Smooth muscle cell (in vitro differentiated cells): ENCODE data around the gene EVA1B. TPM values are rescaled to one million over a fixed set of nuclear protein-coding genes. Genes with fewer than 3 reads are reported as not detected.

Experiments used
- DNase-seq: peaks from one replicate; lab custom pipeline; 2025; ENCODE audit not compliant: unreplicated experiment; lab: John Stamatoyannopoulos, UW
- H2AFZ ChIP-seq: fragments of 200-600 bp; sonication (generic); 2 replicates; pipeline ENCODE4 v1.6.0; 2016; ENCODE audit warnings: antibody characterized with exemption, low read depth, mild to moderate bottlenecking
- H3F3A ChIP-seq: fragments of 200-600 bp; sonication (generic); 2 replicates; pipeline ENCODE4 v1.6.0; 2017; ENCODE audit warnings: antibody characterized with exemption, low read depth
- H3K27ac ChIP-seq: fragments of 200-600 bp; sonication (generic); 2 replicates; pipeline ENCODE4 v1.5.1; 2016; ENCODE audit warnings: low read depth, mild to moderate bottlenecking
- H3K27me3 ChIP-seq: fragments of 200-600 bp; sonication (generic); 2 replicates; pipeline ENCODE4 v1.6.1; 2016; ENCODE audit warnings: low read depth, mild to moderate bottlenecking
- H3K36me3 ChIP-seq: fragments of 200-600 bp; sonication (generic); 2 replicates; pipeline ENCODE4 v1.5.1; 2016; ENCODE audit warnings: low read depth
- H3K4me1 ChIP-seq: fragments of 200-600 bp; sonication (generic); 2 replicates; pipeline ENCODE4 v1.5.1; 2016; ENCODE audit warnings: low read depth
- H3K4me2 ChIP-seq: fragments of 200-600 bp; sonication (generic); 2 replicates; pipeline ENCODE4 v1.6.0; 2016; ENCODE audit warnings: mild to moderate bottlenecking
- H3K4me3 ChIP-seq: fragments of 200-600 bp; sonication (generic); 2 replicates; pipeline ENCODE4 v1.5.1; 2016; ENCODE audit warnings: mild to moderate bottlenecking
- H3K79me2 ChIP-seq: fragments of 200-600 bp; sonication (generic); 2 replicates; pipeline ENCODE4 v1.6.0; 2016; ENCODE audit warnings: low read depth, mild to moderate bottlenecking
- H3K9ac ChIP-seq: fragments of 200-600 bp; sonication (generic); 2 replicates; pipeline ENCODE4 v1.6.0; 2016; ENCODE audit warnings: low read depth
- H3K9me3 ChIP-seq: fragments of 200-600 bp; sonication (generic); replicated peaks from 2 replicates; pipeline ENCODE4 v1.5.1; 2016; ENCODE audit warnings: low read depth
- H4K20me1 ChIP-seq: fragments of 200-600 bp; sonication (generic); 2 replicates; pipeline ENCODE4 v1.6.0; 2016; ENCODE audit warnings: low read depth
- WGBS: methylation state at CpG from one replicate; pipeline ENCODE4 v1.1.7; 2016; ENCODE audit warnings: low lambda C conversion rate; 5-methylcytosine and 5-hydroxymethylcytosine counted together
- polyA plus RNA-seq: library from polyadenylated mRNA; unstranded; fragments of >200 nt; fragmentation: Nextera tagmentation; extraction: Ambion mirVana; gene quantifications from 2 replicates; pipeline ENCODE4 v1.2.1, GENCODE V29; 2016
- total RNA-seq: library from RNA; depleted of rRNA; stranded (reverse); fragments of >200 nt; gene quantifications from 2 replicates; pipeline ENCODE4 v1.2.3, GENCODE V29; 2014
- TF ChIP-seq, protein P1 (sequence below): fragments of 200-600 bp; sonication (generic); IDR thresholded peaks from 2 replicates; pipeline ENCODE4 v1.5.1; 2017; ENCODE audit warnings: borderline replicate concordance, mild to moderate bottlenecking, antibody characterized with exemption; ENCODE audit not compliant: insufficient read depth, poor library complexity, severe bottlenecking

Gene EVA1B
- total and polyA plus RNA-seq, 2 experiments from 2014 or later, result 88.7 to 164 TPM

DNA sequence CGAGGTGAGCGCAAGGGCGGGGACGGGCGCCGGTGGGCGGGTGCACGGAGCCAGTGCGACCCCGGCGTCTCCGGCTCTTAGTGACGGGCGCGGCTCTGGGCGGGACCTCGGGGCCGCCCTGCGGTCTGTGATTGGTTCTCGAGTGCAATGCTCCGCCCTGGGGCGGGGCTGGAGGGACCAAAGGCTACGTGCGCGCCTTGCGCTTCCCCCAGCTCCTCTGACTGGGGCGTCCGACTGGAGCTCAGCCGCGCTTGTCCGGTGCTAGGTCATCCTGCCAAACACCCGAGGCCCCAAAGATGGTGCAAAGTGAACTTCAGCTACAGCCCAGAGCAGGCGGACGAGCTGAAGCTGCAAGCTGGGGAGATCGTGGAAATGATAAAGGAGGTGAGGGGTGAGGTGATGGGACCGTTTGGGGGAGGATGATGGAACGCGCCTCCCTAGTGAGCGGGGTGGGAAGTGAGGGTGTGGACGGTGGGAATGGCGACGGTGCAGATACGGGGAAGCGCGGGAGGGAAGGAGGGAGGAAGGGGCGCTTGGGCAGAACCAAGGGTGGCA lies 16.5 kb downstream of the EVA1B start:
- H3K9ac ChIP-seq, result peak overlapping the region; percentile 75
- H3K9me3 ChIP-seq, result no peaks in the 10 kb centered on the region
- TF ChIP-seq, protein P1, sequence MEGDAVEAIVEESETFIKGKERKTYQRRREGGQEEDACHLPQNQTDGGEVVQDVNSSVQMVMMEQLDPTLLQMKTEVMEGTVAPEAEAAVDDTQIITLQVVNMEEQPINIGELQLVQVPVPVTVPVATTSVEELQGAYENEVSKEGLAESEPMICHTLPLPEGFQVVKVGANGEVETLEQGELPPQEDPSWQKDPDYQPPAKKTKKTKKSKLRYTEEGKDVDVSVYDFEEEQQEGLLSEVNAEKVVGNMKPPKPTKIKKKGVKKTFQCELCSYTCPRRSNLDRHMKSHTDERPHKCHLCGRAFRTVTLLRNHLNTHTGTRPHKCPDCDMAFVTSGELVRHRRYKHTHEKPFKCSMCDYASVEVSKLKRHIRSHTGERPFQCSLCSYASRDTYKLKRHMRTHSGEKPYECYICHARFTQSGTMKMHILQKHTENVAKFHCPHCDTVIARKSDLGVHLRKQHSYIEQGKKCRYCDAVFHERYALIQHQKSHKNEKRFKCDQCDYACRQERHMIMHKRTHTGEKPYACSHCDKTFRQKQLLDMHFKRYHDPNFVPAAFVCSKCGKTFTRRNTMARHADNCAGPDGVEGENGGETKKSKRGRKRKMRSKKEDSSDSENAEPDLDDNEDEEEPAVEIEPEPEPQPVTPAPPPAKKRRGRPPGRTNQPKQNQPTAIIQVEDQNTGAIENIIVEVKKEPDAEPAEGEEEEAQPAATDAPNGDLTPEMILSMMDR, result no peak
- peak overlapping the region; percentile 87 for H3K27ac ChIP-seq
- peaks cover 10% of the 10 kb centered on the region for H3K4me1 ChIP-seq
- DNase-seq, result peak; percentile 73
- H3F3A ChIP-seq, result peaks cover 16% of the 10 kb centered on the region
- H3K4me3 ChIP-seq, result peak overlapping the region; percentile 84
- WGBS, result under 1% methylated on average over 39 of the region's 46 CpGs
- peaks cover 2% of the 10 kb centered on the region for H3K36me3 ChIP-seq
- peaks cover 22% of the 10 kb centered on the region for H4K20me1 ChIP-seq
- peak overlapping the region; percentile 98 for H3K4me2 ChIP-seq
- peaks cover 19% of the 10 kb centered on the region for H3K79me2 ChIP-seq
- no peak overlapping the region for H2AFZ ChIP-seq
- no peaks in the 10 kb centered on the region for H3K27me3 ChIP-seq

DNA sequence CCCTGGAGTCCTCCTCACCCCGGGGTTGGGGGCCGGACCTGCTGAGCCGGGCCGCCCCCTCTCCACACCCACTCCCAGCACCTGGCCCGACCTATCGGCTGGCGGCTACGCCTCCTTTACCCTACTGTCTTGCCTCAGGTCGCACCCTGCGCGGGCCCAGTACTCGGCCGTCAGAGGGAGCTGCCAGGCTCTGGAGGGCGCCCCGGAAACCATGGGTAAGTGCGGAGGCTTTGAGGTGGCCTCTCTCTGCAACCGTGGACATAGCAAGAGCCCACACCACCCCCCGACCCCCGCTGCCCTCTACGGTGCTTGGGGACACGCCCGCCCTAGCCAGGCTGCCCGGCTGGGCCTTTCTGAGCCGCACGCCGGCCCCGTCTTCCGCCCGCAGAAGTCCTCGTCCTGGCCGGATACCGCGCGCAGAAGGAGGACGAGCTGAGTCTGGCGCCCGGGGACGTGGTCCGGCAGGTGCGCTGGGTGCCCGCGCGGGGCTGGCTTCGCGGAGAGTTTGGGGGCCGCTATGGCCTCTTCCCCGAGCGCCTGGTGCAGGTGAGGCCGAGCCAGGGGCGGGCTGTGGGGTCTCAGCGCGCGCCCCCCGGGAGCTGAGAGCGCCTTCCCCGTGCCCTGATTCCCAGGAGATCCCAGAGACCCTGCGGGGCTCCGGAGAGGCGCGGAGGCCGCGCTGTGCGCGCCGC lies 17.1 kb downstream of the EVA1B start, which contains the start of gene SH3D21:
TSS of gene SH3D21 (plus strand) at position 159 of the 692 bp plus-strand sequence. CDS start at position 212, 53 bp downstream.
- peak within 1 kb of the TSS; percentile 87 for H3K27ac ChIP-seq
- peaks cover 10% of the 10 kb centered on the region for H3K4me1 ChIP-seq
- no peaks in the 10 kb centered on the region for H3K27me3 ChIP-seq
- peaks cover 8% of the 10 kb centered on the region for H3K36me3 ChIP-seq
- H3K79me2 ChIP-seq, result peaks cover 15% of the 10 kb centered on the region
- H3K4me2 ChIP-seq, result peak within 1 kb of the TSS; percentile 98
- 4% methylated on average over 49 of the region's 65 CpGs for WGBS
- peak; percentile 38 for DNase-seq
- no peaks in the 10 kb centered on the region for H3K9me3 ChIP-seq
- no peak within 1 kb of the TSS for H2AFZ ChIP-seq
- peak within 1 kb of the TSS; percentile 84 for H3K4me3 ChIP-seq
- peaks cover 21% of the 10 kb centered on the region for H3F3A ChIP-seq
- TF ChIP-seq, protein P1, result no peak
- H3K9ac ChIP-seq, result peak within 1 kb of the TSS; percentile 75
- H4K20me1 ChIP-seq, result peaks cover 25% of the 10 kb centered on the region

DNA sequence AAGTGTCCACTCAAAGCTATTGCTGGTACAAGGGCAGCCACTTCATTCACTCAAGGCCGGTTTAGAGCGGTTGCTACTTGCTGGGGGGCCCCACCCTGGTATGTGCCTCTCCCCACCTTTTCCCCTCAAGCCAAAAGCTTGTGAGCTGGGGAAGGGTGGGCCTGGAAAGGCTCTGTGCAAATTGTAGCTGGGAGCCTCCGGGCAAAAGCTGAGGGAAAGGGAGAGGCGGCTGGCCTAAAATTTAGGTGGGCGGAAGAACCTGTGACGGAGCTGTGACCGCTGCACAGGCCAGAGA lies 17.6 kb downstream of the EVA1B start:
- WGBS, result 23% methylated on average over 7 of the region's 7 CpGs
- Histone ChIP-seq H3K9ac (peak overlapping the region; percentile 64), H3K27ac (peak overlapping the region; percentile 87), H4K20me1 (peaks cover 25% of the 10 kb centered on the region), H3K79me2 (peaks cover 15% of the 10 kb centered on the region), H3K36me3 (peaks cover 11% of the 10 kb centered on the region), H3K27me3 (no peaks in the 10 kb centered on the region), H3K9me3 (no peaks in the 10 kb centered on the region), H3K4me1 (peaks cover 10% of the 10 kb centered on the region), H2AFZ (no peak overlapping the region), H3F3A (peaks cover 26% of the 10 kb centered on the region), H3K4me2 (peak overlapping the region; percentile 98), H3K4me3 (peak overlapping the region; percentile 84)
- DNase-seq, result no peak
- TF ChIP-seq, protein P1, result no peak
